Mesendoderm (in vitro differentiated cells): ENCODE results near the gene DPH5. TPM values are rescaled to one million over a fixed set of nuclear protein-coding genes. Genes with fewer than 3 reads are reported as not detected.
"Not testable (repeated sequence)": the region's sequence is repeated elsewhere in the genome, so short reads cannot be mapped to it uniquely, and the experiment has no call there.

ENCODE experiments used
- DNase-seq: peaks from one replicate; pipeline ENCODE4 v3.0.0; 2013
- H2AK5ac ChIP-seq: 2 replicates; pipeline ENCODE4 v1.6.1; 2013; ENCODE audit warnings: low read length, inconsistent platforms
- H2BK120ac ChIP-seq: 2 replicates; pipeline ENCODE4 v1.6.1; 2013; ENCODE audit warnings: low read depth, mild to moderate bottlenecking, low read length, moderate library complexity, mixed read lengths
- H2BK15ac ChIP-seq: replicated peaks from 2 replicates; pipeline ENCODE4 v1.6.1; 2013; ENCODE audit warnings: low read depth, mild to moderate bottlenecking, moderate library complexity
- H2BK5ac ChIP-seq: 2 replicates; pipeline ENCODE4 v1.6.1; 2013; ENCODE audit warnings: low read length, inconsistent platforms
- H3K18ac ChIP-seq: 2 replicates; pipeline ENCODE4 v1.6.1; 2013; ENCODE audit warnings: mild to moderate bottlenecking, low read length, mixed read lengths
- H3K23ac ChIP-seq: one replicate; pipeline ENCODE4 v1.6.1; 2013; ENCODE audit warnings: low read length
- H3K27ac ChIP-seq: 2 replicates; pipeline ENCODE4 v1.5.1; 2013; ENCODE audit warnings: low read depth, mild to moderate bottlenecking, inconsistent platforms, low read length, moderate library complexity
- H3K27me3 ChIP-seq: 2 replicates; pipeline ENCODE4 v1.6.1; 2013; ENCODE audit warnings: low read length, control low read depth, mild to moderate bottlenecking, inconsistent platforms; ENCODE audit not compliant: insufficient read depth, poor library complexity
- H3K36me3 ChIP-seq: 2 replicates; pipeline ENCODE4 v1.6.1; 2013; ENCODE audit warnings: low read length, inconsistent platforms; ENCODE audit not compliant: control insufficient read depth, insufficient read depth
- H3K4ac ChIP-seq: one replicate; pipeline ENCODE4 v1.6.1; 2013; ENCODE audit warnings: low read depth, mild to moderate bottlenecking, low read length, moderate library complexity
- H3K4me1 ChIP-seq: 2 replicates; pipeline ENCODE4 v1.6.1; 2013; ENCODE audit warnings: low read depth, low read length, inconsistent platforms; ENCODE audit not compliant: control insufficient read depth
- H3K4me2 ChIP-seq: 2 replicates; pipeline ENCODE4 v1.6.1; 2013; ENCODE audit warnings: low read length
- H3K4me3 ChIP-seq: 2 replicates; pipeline ENCODE4 v1.5.1; 2013; ENCODE audit warnings: mild to moderate bottlenecking, low read length
- H3K56ac ChIP-seq: one replicate; pipeline ENCODE4 v1.6.1; 2013; ENCODE audit warnings: low read length
- H3K79me1 ChIP-seq: 2 replicates; pipeline ENCODE4 v1.6.1; 2013; ENCODE audit warnings: low read length, inconsistent platforms
- H3K79me2 ChIP-seq: 2 replicates; pipeline ENCODE4 v1.6.1; 2013; ENCODE audit warnings: mild to moderate bottlenecking, low read length; ENCODE audit not compliant: control insufficient read depth, insufficient read depth
- H3K9ac ChIP-seq: 2 replicates; pipeline ENCODE4 v1.6.1; 2013; ENCODE audit warnings: low read length, inconsistent platforms
- H4K5ac ChIP-seq: one replicate; pipeline ENCODE4 v1.6.1; 2013; ENCODE audit warnings: low read length
- H4K8ac ChIP-seq: one replicate; pipeline ENCODE4 v1.6.1; 2013; ENCODE audit warnings: low read depth, mild to moderate bottlenecking, control low read depth, low read length, moderate library complexity
- WGBS: extraction: QIAGEN DNeasy Blood & Tissue Kit; methylation state at CpG from one replicate; pipeline ENCODE4 v1.1.7; 2013; ENCODE audit warnings: low lambda C conversion rate, missing lambda C conversion rate; ENCODE audit not compliant: insufficient coverage; ENCODE audit errors: extremely low coverage; 5-methylcytosine and 5-hydroxymethylcytosine counted together
- polyA plus RNA-seq, 2 experiments: library from polyadenylated mRNA; stranded (reverse); fragments of 200-250 nt; gene quantifications; one replicate each; pipeline ENCODE4 v1.2.3, GENCODE V29; 2013

DPH5 gene
- polyA plus RNA-seq (2013, experiment 1 of 2): 49.4 TPM
- polyA plus RNA-seq (2013, experiment 2 of 2): 49.3 TPM

GRCh38 chr1:101025657-101026429 is at the start of gene DPH5:
TSS of gene DPH5 (minus strand) at chr1:101025784. CDS start at chr1:101025443, 341 bp downstream.
- peak within 1 kb of the TSS; percentile 95 for H3K4me2 ChIP-seq
- H3K23ac ChIP-seq: peak within 1 kb of the TSS; percentile 25
- peak within 1 kb of the TSS; percentile 79 for H2BK5ac ChIP-seq
- H2AK5ac ChIP-seq: peak within 1 kb of the TSS; percentile 77
- peak within 1 kb of the TSS; percentile 42 for H3K27ac ChIP-seq
- no peaks in the 10 kb centered on the region for H3K36me3 ChIP-seq
- peaks cover 7% of the 10 kb centered on the region for H3K79me2 ChIP-seq
- H3K18ac ChIP-seq: peak within 1 kb of the TSS; percentile 53
- no peak within 1 kb of the TSS for H2BK15ac ChIP-seq
- no peak within 1 kb of the TSS for H2BK120ac ChIP-seq
- peak within 1 kb of the TSS; percentile 69 for H4K8ac ChIP-seq
- H3K4me1 ChIP-seq: no peaks in the 10 kb centered on the region
- H3K56ac ChIP-seq: peak within 1 kb of the TSS; percentile 99
- no peaks in the 10 kb centered on the region for H3K27me3 ChIP-seq
- peak within 1 kb of the TSS; percentile 53 for H4K5ac ChIP-seq
- no CpG with 5 or more reads among the region's 37 CpGs for WGBS
- peak; percentile 96 for DNase-seq
- H3K4me3 ChIP-seq: peak within 1 kb of the TSS; percentile 92
- peak within 1 kb of the TSS; percentile 20 for H3K4ac ChIP-seq
- H3K9ac ChIP-seq: peak within 1 kb of the TSS; percentile 97
- no peaks in the 10 kb centered on the region for H3K79me1 ChIP-seq

DNA sequence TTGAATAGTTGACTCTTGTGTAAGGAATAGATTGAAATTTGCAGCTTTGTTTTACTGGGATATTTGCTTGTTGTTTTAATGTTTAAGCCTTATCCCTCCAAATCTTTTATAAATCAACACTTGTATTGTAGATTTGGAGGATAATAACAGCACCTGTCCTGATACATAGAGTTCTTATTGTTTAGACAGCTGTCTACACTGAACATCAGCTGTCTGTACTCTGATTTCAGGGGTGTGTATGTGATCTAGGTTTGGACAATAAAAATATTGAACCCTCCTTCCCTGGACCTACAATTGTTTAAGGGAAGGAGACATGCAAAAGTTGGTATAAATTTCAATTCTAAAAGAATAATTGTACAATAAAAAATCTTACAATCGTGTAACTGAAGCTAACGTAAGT is 48.3 kb upstream of the DPH5 start:
- H2BK15ac ChIP-seq: no peak overlapping the region
- no peak overlapping the region for H3K4ac ChIP-seq
- no peak overlapping the region for H3K9ac ChIP-seq
- H2BK120ac ChIP-seq: no peak overlapping the region
- H3K23ac ChIP-seq: no peak overlapping the region
- no peak overlapping the region for H2AK5ac ChIP-seq
- no peaks in the 10 kb centered on the region for H3K79me2 ChIP-seq
- no peak overlapping the region for H3K27ac ChIP-seq
- H3K4me1 ChIP-seq: no peaks in the 10 kb centered on the region
- no peak overlapping the region for H3K4me2 ChIP-seq
- no peak overlapping the region for H4K8ac ChIP-seq
- no peaks in the 10 kb centered on the region for H3K36me3 ChIP-seq
- no peak overlapping the region for H2BK5ac ChIP-seq
- 100% methylated on average over 1 of the region's 2 CpGs for WGBS
- H3K27me3 ChIP-seq: no peaks in the 10 kb centered on the region
- H4K5ac ChIP-seq: no peak overlapping the region
- H3K56ac ChIP-seq: no peak overlapping the region
- no peaks in the 10 kb centered on the region for H3K79me1 ChIP-seq
- no peak overlapping the region for H3K18ac ChIP-seq
- no peak overlapping the region for H3K4me3 ChIP-seq
- no peak for DNase-seq

- H3K4me3 ChIP-seq: no peak overlapping the region
- WGBS: no CpG with 5 or more reads among the region's 1 CpG
- H3K79me1 ChIP-seq: no peaks in the 10 kb centered on the region
- no peaks in the 10 kb centered on the region for H3K79me2 ChIP-seq
- H2AK5ac ChIP-seq: no peak overlapping the region
- no peak overlapping the region for H3K18ac ChIP-seq
- no peak overlapping the region for H3K27ac ChIP-seq
- no peaks in the 10 kb centered on the region for H3K4me1 ChIP-seq
- H3K4me2 ChIP-seq: no peak overlapping the region
- no peaks in the 10 kb centered on the region for H3K36me3 ChIP-seq
- no peak overlapping the region for H3K9ac ChIP-seq
- no peak overlapping the region for H4K5ac ChIP-seq
- no peak overlapping the region for H2BK5ac ChIP-seq
- H3K56ac ChIP-seq: no peak overlapping the region
- no peak for DNase-seq
- H3K27me3 ChIP-seq: no peaks in the 10 kb centered on the region
- no peak overlapping the region for H3K23ac ChIP-seq
- H4K8ac ChIP-seq: no peak overlapping the region
- H2BK120ac ChIP-seq: no peak overlapping the region
- H2BK15ac ChIP-seq: no peak overlapping the region
- no peak overlapping the region for H3K4ac ChIP-seq
Measured at GRCh38 chr1:101071470-101071891, 45.9 kb upstream of the DPH5 start.

DNA sequence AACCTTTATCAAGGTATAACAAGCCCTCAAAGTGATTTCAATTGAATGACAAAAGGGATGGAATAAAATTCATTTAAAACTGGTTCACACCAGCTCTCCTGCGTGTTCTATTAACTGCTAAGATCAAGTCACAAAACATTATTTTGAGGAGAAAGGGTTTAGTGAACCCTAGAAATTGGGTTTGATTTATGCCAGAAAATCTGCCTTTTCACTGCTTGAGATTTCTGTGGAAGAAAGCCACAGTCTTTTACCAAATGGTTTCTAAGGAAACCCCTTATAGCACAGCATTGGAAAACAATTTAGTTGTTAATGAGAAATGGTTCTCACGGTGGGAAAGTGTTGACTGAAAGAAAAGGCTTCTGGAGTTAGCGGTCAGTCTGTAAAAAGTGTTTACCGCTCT is 43.6 kb upstream of the DPH5 start:
- H3K4me1 ChIP-seq: no peaks in the 10 kb centered on the region
- no CpG with 5 or more reads among the region's 4 CpGs for WGBS
- H3K23ac ChIP-seq: no peak overlapping the region
- no peak overlapping the region for H2BK15ac ChIP-seq
- no peak overlapping the region for H4K5ac ChIP-seq
- no peaks in the 10 kb centered on the region for H3K79me2 ChIP-seq
- no peak overlapping the region for H3K4me2 ChIP-seq
- H2BK5ac ChIP-seq: no peak overlapping the region
- H3K4ac ChIP-seq: no peak overlapping the region
- no peak overlapping the region for H2AK5ac ChIP-seq
- no peak overlapping the region for H2BK120ac ChIP-seq
- no peak overlapping the region for H3K56ac ChIP-seq
- H3K9ac ChIP-seq: no peak overlapping the region
- H4K8ac ChIP-seq: no peak overlapping the region
- H3K79me1 ChIP-seq: no peaks in the 10 kb centered on the region
- H3K4me3 ChIP-seq: no peak overlapping the region
- DNase-seq: no peak
- H3K36me3 ChIP-seq: no peaks in the 10 kb centered on the region
- no peaks in the 10 kb centered on the region for H3K27me3 ChIP-seq
- no peak overlapping the region for H3K18ac ChIP-seq
- H3K27ac ChIP-seq: no peak overlapping the region

DNA sequence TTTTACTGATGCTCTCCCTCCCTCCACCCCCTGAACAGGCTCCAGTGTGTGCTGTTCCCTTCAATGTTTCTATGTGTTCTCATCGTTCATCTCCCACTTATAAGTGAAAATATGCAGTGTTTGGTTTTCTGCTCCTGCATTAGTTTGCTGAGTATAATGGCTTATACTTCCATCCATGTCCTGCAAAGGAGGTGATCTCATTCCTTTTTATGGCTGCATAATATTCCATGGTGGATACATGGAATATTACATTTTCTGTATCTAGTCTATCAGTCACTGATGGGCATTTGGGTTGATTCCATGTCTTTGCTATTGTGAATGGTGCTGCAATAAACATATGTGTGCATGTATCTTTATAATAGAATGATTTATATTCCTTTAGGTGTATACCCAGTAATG is 41.4 kb upstream of the DPH5 start:
- not testable (repeated sequence) for H3K79me1 ChIP-seq, H3K4ac ChIP-seq, H3K27ac ChIP-seq, H3K27me3 ChIP-seq, H4K5ac ChIP-seq, H3K23ac ChIP-seq, H3K36me3 ChIP-seq, H3K56ac ChIP-seq, DNase-seq, H3K4me3 ChIP-seq, H4K8ac ChIP-seq, H3K9ac ChIP-seq, H2BK5ac ChIP-seq, H3K18ac ChIP-seq, H2BK120ac ChIP-seq, H2AK5ac ChIP-seq, H3K4me2 ChIP-seq, H3K79me2 ChIP-seq, H2BK15ac ChIP-seq, H3K4me1 ChIP-seq
- WGBS: no CpG with 5 or more reads among the region's 1 CpG
